HG02970 (cell line): ENCODE measurements around the gene ACTR2.
"Not testable (repeated sequence)": the region's sequence is repeated elsewhere in the genome, so short reads cannot be mapped to it uniquely, and the experiment has no call there.

ENCODE experiments used
- ATAC-seq: cut with Tn5 transposase; IDR thresholded peaks from one replicate; pipeline ENCODE4 v1.9.1; 2021; ENCODE audit warnings: mild to moderate bottlenecking, moderate library complexity, moderate number of reproducible peaks; ENCODE audit not compliant: unreplicated experiment, low FRiP score

Gene ACTR2

GRCh38 chr2:65305934-65306333 is 78.3 kb downstream of the ACTR2 start:
- ATAC-seq, result no peak

GRCh38 chr2:65309699-65310098 is 82.1 kb downstream of the ACTR2 start:
- ATAC-seq, result no peak

GRCh38 chr2:65311049-65311448 is 83.4 kb downstream of the ACTR2 start:
- no peak for ATAC-seq

GRCh38 chr2:65311596-65311995 is 84.0 kb downstream of the ACTR2 start:
- ATAC-seq, result no peak

- no peak for ATAC-seq
Observed at GRCh38 chr2:65313126-65313953, 85.7 kb downstream of the ACTR2 start.

GRCh38 chr2:65313954-65314256 is 86.3 kb downstream of the ACTR2 start:
- ATAC-seq, result no peak

GRCh38 chr2:65314801-65315441 is 87.3 kb downstream of the ACTR2 start:
- no peak for ATAC-seq

GRCh38 chr2:65316072-65316471 is 88.4 kb downstream of the ACTR2 start:
- no peak for ATAC-seq

- ATAC-seq, result not testable (repeated sequence)
Observed at GRCh38 chr2:65317351-65317750, 89.7 kb downstream of the ACTR2 start.

- no peak for ATAC-seq
Observed at GRCh38 chr2:65317841-65318240, 90.2 kb downstream of the ACTR2 start.

GRCh38 chr2:65319072-65319673 is 91.5 kb downstream of the ACTR2 start:
- ATAC-seq, result no peak

GRCh38 chr2:65319674-65320041 is 92.0 kb downstream of the ACTR2 start:
- ATAC-seq, result no peak

- ATAC-seq, result peak; percentile 63
Observed at GRCh38 chr2:65320042-65320725, 92.6 kb downstream of the ACTR2 start.
